A673 (cell line): Measurements from ENCODE around the gene CSNK1D. TPM values are rescaled to one million over a fixed set of nuclear protein-coding genes. Genes with fewer than 3 reads are reported as not detected.

Source experiments
- BruUV-seq: library from RNA; stranded (reverse); fragments of 400-500 nt; replicated peaks from 2 replicates; lab custom pipeline; 2021; lab: Mats Ljungman, UMichigan
- CTCF ChIA-PET: fragments of 300-600 bp; sonication (Branson Sonifier 250); formaldehyde crosslinking; loops from one replicate; lab custom pipeline; 2022; ENCODE audit warnings: antibody characterized with exemption; lab: Charles Lee
- POLR2A ChIA-PET: fragments of 300-600 bp; sonication (Branson Sonifier 250); formaldehyde crosslinking; loops from one replicate; lab custom pipeline; 2022; ENCODE audit warnings: antibody characterized with exemption; ENCODE audit not compliant: low non-redundant PET; lab: Charles Lee
- DNase-seq: peaks from one replicate; pipeline ENCODE4 v3.0.0-alpha.2; 2015; ENCODE audit warnings: low spot score
- H3K27ac ChIP-seq: fragments of 200-600 bp; sonication (generic); 2 replicates; pipeline ENCODE4 v1.5.1; 2016; ENCODE audit warnings: mixed run types, low read depth, mild to moderate bottlenecking, mixed read lengths, antibody characterized with exemption, low read length; ENCODE audit not compliant: poor library complexity, severe bottlenecking
- H3K27me3 ChIP-seq: fragments of 200-600 bp; sonication (generic); replicated peaks from 2 replicates; pipeline ENCODE4 v1.6.1; 2017; ENCODE audit warnings: mixed run types, low read depth, mild to moderate bottlenecking, mixed read lengths, antibody characterized with exemption, low read length; ENCODE audit not compliant: insufficient read depth, poor library complexity
- H3K36me3 ChIP-seq: fragments of 200-600 bp; sonication (generic); 2 replicates; pipeline ENCODE4 v1.6.1; 2016; ENCODE audit warnings: mixed run types, mild to moderate bottlenecking, mixed read lengths, antibody characterized with exemption, low read length; ENCODE audit not compliant: insufficient read depth, poor library complexity, severe bottlenecking
- H3K4me1 ChIP-seq: fragments of 200-600 bp; sonication (generic); 2 replicates; pipeline ENCODE4 v1.6.1; 2017; ENCODE audit warnings: mixed run types, mild to moderate bottlenecking, mixed read lengths, antibody characterized with exemption, low read length; ENCODE audit not compliant: insufficient read depth, poor library complexity, severe bottlenecking
- H3K4me3 ChIP-seq: fragments of 200-600 bp; sonication (generic); 2 replicates; pipeline ENCODE4 v1.5.1; 2016; ENCODE audit warnings: low read depth, mixed run types, mild to moderate bottlenecking, mixed read lengths, low read length; ENCODE audit not compliant: poor library complexity, severe bottlenecking
- H3K9me3 ChIP-seq: fragments of 200-600 bp; sonication (generic); 2 replicates; pipeline ENCODE4 v1.6.1; 2016; ENCODE audit warnings: mixed run types, low read depth, mild to moderate bottlenecking, mixed read lengths, antibody characterized with exemption, low read length; ENCODE audit not compliant: poor library complexity, severe bottlenecking
- EZH2 ChIP-seq: fragments of 200-600 bp; sonication (generic); IDR thresholded peaks from 2 replicates; pipeline ENCODE4 v1.6.1; 2017; ENCODE audit warnings: borderline replicate concordance, low read depth, mild to moderate bottlenecking, mixed read lengths, antibody characterized with exemption, low read length; ENCODE audit not compliant: poor library complexity, severe bottlenecking
- intact Hi-C: fragments of 100-400 bp; cut with micrococcal nuclease; formaldehyde crosslinking; loops from one replicate; pipeline ENCODE4 v1.10.0; 2022; ENCODE audit not compliant: unreplicated experiment
- total RNA-seq: library from RNA; stranded (reverse); gene quantifications from 2 replicates; pipeline ENCODE4 v1.2.3, GENCODE V29; 2021
- TF ChIP-seq, protein P1 (sequence below): fragments of 300-800, 200-600 bp; sonication (generic); conservative IDR thresholded peaks from 2 replicates; pipeline ENCODE4 v1.5.1; 2017; ENCODE audit warnings: low read depth, mild to moderate bottlenecking, antibody characterized with exemption, low read length, moderate library complexity, mixed read lengths

CSNK1D gene
- total RNA-seq, 1 experiment from 2014 or later = 150 TPM

DNA sequence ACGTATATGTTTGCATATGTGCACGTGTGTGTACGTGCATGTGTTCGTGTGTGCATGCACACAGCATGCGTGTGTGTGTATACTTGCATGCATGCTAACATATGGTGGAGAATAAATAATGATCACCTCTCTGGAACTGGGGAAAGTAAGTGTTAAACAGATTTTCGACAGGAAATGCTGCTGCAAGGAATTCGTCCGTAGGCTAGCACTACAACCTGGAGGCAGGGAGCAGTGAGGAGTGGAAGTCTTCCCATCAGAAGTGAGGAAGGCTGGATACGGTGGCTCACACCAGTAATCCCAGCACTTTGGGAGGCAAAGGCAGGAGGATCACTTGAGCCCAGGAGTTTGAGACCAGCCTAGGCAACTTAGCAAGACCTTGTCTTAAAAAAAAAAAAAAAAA is 4.8 kb upstream of the CSNK1D start:
- Histone ChIP-seq H3K4me3 (no peak overlapping the region), H3K4me1 (peaks cover 8% of the 10 kb centered on the region), H3K36me3 (no peaks in the 10 kb centered on the region), H3K27me3 (no peaks in the 10 kb centered on the region), H3K27ac (no peak overlapping the region), H3K9me3 (no peaks in the 10 kb centered on the region)
- DNase-seq = no peak
- BruUV-seq = no TSS peak
- CTCF ChIA-PET = no interaction called here
- intact Hi-C loops = no loop called here
- POLR2A ChIA-PET = no interaction called here
- TF ChIP-seq, protein P1, sequence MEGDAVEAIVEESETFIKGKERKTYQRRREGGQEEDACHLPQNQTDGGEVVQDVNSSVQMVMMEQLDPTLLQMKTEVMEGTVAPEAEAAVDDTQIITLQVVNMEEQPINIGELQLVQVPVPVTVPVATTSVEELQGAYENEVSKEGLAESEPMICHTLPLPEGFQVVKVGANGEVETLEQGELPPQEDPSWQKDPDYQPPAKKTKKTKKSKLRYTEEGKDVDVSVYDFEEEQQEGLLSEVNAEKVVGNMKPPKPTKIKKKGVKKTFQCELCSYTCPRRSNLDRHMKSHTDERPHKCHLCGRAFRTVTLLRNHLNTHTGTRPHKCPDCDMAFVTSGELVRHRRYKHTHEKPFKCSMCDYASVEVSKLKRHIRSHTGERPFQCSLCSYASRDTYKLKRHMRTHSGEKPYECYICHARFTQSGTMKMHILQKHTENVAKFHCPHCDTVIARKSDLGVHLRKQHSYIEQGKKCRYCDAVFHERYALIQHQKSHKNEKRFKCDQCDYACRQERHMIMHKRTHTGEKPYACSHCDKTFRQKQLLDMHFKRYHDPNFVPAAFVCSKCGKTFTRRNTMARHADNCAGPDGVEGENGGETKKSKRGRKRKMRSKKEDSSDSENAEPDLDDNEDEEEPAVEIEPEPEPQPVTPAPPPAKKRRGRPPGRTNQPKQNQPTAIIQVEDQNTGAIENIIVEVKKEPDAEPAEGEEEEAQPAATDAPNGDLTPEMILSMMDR = no peak
- TF ChIP-seq EZH2 = no peak

DNA sequence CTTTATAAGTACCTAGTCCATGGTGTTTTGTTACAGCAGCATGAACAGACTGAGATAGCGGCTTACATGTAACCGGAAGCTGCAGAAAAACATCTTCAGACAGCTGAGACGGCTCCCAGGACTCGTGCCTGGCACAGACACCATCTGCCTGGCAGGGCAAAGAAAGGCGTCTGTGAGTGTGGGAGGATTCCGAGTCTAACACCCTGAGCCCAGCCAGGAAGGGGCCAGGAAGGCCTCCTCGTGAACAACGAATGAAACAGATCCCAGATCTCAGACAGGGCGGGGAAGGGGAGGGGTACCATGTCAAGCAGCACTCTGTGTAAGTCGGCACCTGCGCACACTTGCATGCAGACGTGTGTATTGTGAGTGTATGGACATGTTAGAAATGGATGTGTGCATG is 4.4 kb upstream of the CSNK1D start:
- intact Hi-C loops = no loop called here
- H3K27me3 ChIP-seq = no peaks in the 10 kb centered on the region
- no peaks in the 10 kb centered on the region for H3K36me3 ChIP-seq
- TF ChIP-seq EZH2 = no peak
- TF ChIP-seq, protein P1 = no peak
- no peak overlapping the region for H3K4me3 ChIP-seq
- BruUV-seq = no TSS peak
- no peaks in the 10 kb centered on the region for H3K9me3 ChIP-seq
- H3K4me1 ChIP-seq = peaks cover 6% of the 10 kb centered on the region
- DNase-seq = no peak
- H3K27ac ChIP-seq = no peak overlapping the region
- POLR2A ChIA-PET = no interaction called here
- CTCF ChIA-PET = no interaction called here

DNA sequence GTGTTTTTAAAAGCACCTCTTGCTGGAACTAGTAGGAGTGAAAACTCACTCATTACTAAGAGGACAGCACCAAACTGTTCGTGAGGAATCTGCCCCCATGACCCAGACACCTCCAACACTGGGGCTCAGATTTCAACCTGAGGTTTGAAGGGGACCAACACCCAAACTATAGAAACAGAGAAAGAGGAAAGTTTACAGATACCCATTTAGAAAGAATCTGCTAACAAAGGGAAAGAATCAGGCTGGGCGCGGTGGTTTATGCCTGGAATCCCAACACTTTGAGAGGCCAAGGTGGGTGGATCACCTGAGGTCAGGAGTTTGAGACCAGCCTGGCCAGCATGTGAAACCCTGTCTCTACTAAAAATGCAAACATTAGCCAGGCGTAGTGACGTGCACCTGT is 3.4 kb upstream of the CSNK1D start:
- Histone ChIP-seq H3K27me3 (no peaks in the 10 kb centered on the region), H3K4me3 (no peak overlapping the region), H3K36me3 (peaks cover 3% of the 10 kb centered on the region), H3K27ac (no peak overlapping the region), H3K4me1 (peaks cover 6% of the 10 kb centered on the region), H3K9me3 (no peaks in the 10 kb centered on the region)
- DNase-seq = no peak
- BruUV-seq = no TSS peak
- CTCF ChIA-PET = interaction anchor here (0.7 kb wide), 1 partner anchor 26 kb away, joined by 4 read pairs; no protein-coding TSS in a partner anchor
- POLR2A ChIA-PET = no interaction called here
- TF ChIP-seq, protein P1 = no peak
- TF ChIP-seq EZH2 = no peak
- intact Hi-C loops = no loop called here
